ENCODE results near the gene SYNE1.
A peak's percentile ranks its signal among the peaks of the same experiment; 100 is the strongest.
"Not testable (repeated sequence)": the region's sequence is repeated elsewhere in the genome, so short reads cannot be mapped to it uniquely, and the experiment has no call there.

The SYNE1 gene, protein sequence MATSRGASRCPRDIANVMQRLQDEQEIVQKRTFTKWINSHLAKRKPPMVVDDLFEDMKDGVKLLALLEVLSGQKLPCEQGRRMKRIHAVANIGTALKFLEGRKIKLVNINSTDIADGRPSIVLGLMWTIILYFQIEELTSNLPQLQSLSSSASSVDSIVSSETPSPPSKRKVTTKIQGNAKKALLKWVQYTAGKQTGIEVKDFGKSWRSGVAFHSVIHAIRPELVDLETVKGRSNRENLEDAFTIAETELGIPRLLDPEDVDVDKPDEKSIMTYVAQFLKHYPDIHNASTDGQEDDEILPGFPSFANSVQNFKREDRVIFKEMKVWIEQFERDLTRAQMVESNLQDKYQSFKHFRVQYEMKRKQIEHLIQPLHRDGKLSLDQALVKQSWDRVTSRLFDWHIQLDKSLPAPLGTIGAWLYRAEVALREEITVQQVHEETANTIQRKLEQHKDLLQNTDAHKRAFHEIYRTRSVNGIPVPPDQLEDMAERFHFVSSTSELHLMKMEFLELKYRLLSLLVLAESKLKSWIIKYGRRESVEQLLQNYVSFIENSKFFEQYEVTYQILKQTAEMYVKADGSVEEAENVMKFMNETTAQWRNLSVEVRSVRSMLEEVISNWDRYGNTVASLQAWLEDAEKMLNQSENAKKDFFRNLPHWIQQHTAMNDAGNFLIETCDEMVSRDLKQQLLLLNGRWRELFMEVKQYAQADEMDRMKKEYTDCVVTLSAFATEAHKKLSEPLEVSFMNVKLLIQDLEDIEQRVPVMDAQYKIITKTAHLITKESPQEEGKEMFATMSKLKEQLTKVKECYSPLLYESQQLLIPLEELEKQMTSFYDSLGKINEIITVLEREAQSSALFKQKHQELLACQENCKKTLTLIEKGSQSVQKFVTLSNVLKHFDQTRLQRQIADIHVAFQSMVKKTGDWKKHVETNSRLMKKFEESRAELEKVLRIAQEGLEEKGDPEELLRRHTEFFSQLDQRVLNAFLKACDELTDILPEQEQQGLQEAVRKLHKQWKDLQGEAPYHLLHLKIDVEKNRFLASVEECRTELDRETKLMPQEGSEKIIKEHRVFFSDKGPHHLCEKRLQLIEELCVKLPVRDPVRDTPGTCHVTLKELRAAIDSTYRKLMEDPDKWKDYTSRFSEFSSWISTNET (N-terminal part only)

DNA sequence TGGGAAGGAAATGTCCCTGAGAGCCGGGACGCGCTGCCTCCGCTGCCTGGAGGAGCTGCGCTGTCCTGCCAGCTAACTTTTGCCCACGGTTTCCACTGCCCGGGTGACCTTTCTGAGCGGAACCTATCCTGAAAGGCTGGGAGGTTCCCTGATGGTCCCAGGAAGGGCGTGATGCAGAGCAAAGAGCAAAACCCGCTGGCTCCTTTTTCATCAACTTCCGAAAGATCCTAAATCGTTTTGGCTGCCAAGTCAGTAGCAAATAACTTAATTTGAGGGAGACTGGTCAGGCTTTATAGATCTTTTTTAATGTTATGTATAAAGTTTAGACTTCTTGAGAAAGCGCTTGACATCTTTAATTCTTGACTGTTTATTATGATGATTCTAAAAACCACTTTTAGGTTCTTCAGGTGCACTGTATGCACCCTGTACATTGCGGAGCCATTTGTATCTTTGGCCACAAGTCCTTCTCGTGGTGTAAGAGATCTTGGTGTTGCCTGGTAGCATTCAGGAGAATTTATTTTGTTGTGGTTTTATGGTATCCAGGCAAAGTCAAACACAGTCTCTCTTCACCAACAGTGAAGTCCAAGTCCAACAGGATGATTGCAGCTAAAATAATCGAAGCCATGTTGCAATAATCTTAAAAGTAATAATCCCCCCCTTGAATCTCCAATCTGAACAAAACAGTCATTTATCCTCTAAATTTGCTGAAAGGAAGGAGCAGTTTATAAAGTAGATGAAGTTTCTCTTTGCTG, at the start of gene SYNE1:
Gene SYNE1, minus strand, starts transcription at position 67 of the 752 bp plus-strand sequence. CDS start 9,031 bp downstream, outside the sequence.
- Histone ChIP-seq H3K27me3 (ENCODE audit: control insufficient read depth, insufficient read depth, low read length) (peaks cover 52% of the 10 kb centered on the region), H3K27ac (ENCODE audit: low read depth, low read length) (no peak within 1 kb of the TSS), H3K4me1 (ENCODE audit: control insufficient read depth, insufficient read depth, low read length) (peaks cover 7% of the 10 kb centered on the region), H3K4me3 (ENCODE audit: low read depth, low read length) (peak within 1 kb of the TSS; percentile 75), H3K36me3 (ENCODE audit: control insufficient read depth, insufficient read depth, low read length) (no peaks in the 10 kb centered on the region), H3K9ac (ENCODE audit: low read depth, low read length) (no peak within 1 kb of the TSS), H3K9me3 (ENCODE audit: control insufficient read depth, insufficient read depth, low read length) (no peaks in the 10 kb centered on the region)

GRCh38 chr6:152685819-152686218, 48.7 kb upstream of the SYNE1 start:
- H3K27me3 ChIP-seq (ENCODE audit: control insufficient read depth, insufficient read depth, low read length), result no peaks in the 10 kb centered on the region
- no peaks in the 10 kb centered on the region for H3K9me3 ChIP-seq (ENCODE audit: control insufficient read depth, insufficient read depth, low read length)
- peaks cover 28% of the 10 kb centered on the region for H3K4me1 ChIP-seq (ENCODE audit: control insufficient read depth, insufficient read depth, low read length)
- H3K9ac ChIP-seq (ENCODE audit: low read depth, low read length), result no peak overlapping the region
- no peaks in the 10 kb centered on the region for H3K36me3 ChIP-seq (ENCODE audit: control insufficient read depth, insufficient read depth, low read length)
- H3K4me3 ChIP-seq (ENCODE audit: low read depth, low read length), result no peak overlapping the region
- no peak overlapping the region for H3K27ac ChIP-seq (ENCODE audit: low read depth, low read length)

GRCh38 chr6:152682935-152683334, 45.8 kb upstream of the SYNE1 start:
- Histone ChIP-seq H3K4me1 (ENCODE audit: control insufficient read depth, insufficient read depth, low read length) (peaks cover 39% of the 10 kb centered on the region), H3K9ac (ENCODE audit: low read depth, low read length) (peak overlapping the region; percentile 55; the same call in 1 of the 2 replicates), H3K27ac (ENCODE audit: low read depth, low read length) (peak overlapping the region; percentile 85), H3K4me3 (ENCODE audit: low read depth, low read length) (0 out of 2 replicates have a peak overlapping the region, but pooled peaks have one; percentile 10)
- H3K9me3 ChIP-seq (ENCODE audit: control insufficient read depth, insufficient read depth, low read length); H3K36me3 ChIP-seq (ENCODE audit: control insufficient read depth, insufficient read depth, low read length); H3K27me3 ChIP-seq (ENCODE audit: control insufficient read depth, insufficient read depth, low read length): not testable (repeated sequence)

DNA sequence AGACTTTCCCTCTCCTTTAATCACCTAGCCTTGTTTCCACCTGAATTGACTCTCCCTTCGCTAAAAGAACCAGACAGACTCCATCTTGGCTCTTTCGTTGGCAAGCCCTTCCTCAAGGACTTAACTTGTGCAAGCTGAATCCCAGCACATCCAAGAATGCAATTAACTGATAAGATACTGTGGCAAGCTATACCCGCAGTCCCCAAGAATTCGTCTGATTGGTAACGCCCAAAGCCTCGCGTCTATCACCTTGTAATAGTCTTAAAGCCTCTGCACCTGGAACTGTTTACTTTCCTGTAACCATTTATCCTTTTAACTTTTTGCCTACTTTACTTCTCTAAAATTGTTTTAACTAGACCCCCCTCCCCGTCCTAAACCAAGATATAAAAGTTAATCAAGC, 45.0 kb upstream of the SYNE1 start:
- Histone ChIP-seq H3K27ac (ENCODE audit: low read depth, low read length) (peak overlapping the region; percentile 85), H3K9me3 (ENCODE audit: control insufficient read depth, insufficient read depth, low read length) (no peaks in the 10 kb centered on the region), H3K9ac (ENCODE audit: low read depth, low read length) (0 out of 2 replicates have a peak overlapping the region, but pooled peaks have one; percentile 55), H3K4me3 (ENCODE audit: low read depth, low read length) (no peak overlapping the region), H3K4me1 (ENCODE audit: control insufficient read depth, insufficient read depth, low read length) (peaks cover 39% of the 10 kb centered on the region), H3K27me3 (ENCODE audit: control insufficient read depth, insufficient read depth, low read length) (no peaks in the 10 kb centered on the region), H3K36me3 (ENCODE audit: control insufficient read depth, insufficient read depth, low read length) (no peaks in the 10 kb centered on the region)

GRCh38 chr6:152680879-152681517, 43.8 kb upstream of the SYNE1 start:
- H3K36me3 ChIP-seq (ENCODE audit: control insufficient read depth, insufficient read depth, low read length), result no peaks in the 10 kb centered on the region
- H3K4me3 ChIP-seq (ENCODE audit: low read depth, low read length), result no peak overlapping the region; the same call in 1 of the 2 replicates
- H3K9me3 ChIP-seq (ENCODE audit: control insufficient read depth, insufficient read depth, low read length), result no peaks in the 10 kb centered on the region
- peak overlapping the region; percentile 45 for H3K27ac ChIP-seq (ENCODE audit: low read depth, low read length)
- peaks cover 39% of the 10 kb centered on the region for H3K4me1 ChIP-seq (ENCODE audit: control insufficient read depth, insufficient read depth, low read length)
- no peaks in the 10 kb centered on the region for H3K27me3 ChIP-seq (ENCODE audit: control insufficient read depth, insufficient read depth, low read length)
- no peak overlapping the region for H3K9ac ChIP-seq (ENCODE audit: low read depth, low read length)

- no peaks in the 10 kb centered on the region for H3K9me3 ChIP-seq (ENCODE audit: control insufficient read depth, insufficient read depth, low read length)
- H3K27me3 ChIP-seq (ENCODE audit: control insufficient read depth, insufficient read depth, low read length), result no peaks in the 10 kb centered on the region
- H3K4me1 ChIP-seq (ENCODE audit: control insufficient read depth, insufficient read depth, low read length), result peaks cover 39% of the 10 kb centered on the region
- H3K36me3 ChIP-seq (ENCODE audit: control insufficient read depth, insufficient read depth, low read length), result no peaks in the 10 kb centered on the region
- no peak overlapping the region for H3K27ac ChIP-seq (ENCODE audit: low read depth, low read length)
- H3K9ac ChIP-seq (ENCODE audit: low read depth, low read length), result no peak overlapping the region
- H3K4me3 ChIP-seq (ENCODE audit: low read depth, low read length), result no peak overlapping the region
These were observed 43.0 kb upstream of the SYNE1 start for GRCh38 chr6:152680151-152680550.

- no peak overlapping the region for H3K27ac ChIP-seq (ENCODE audit: low read depth, low read length)
- H3K9ac ChIP-seq (ENCODE audit: low read depth, low read length), result no peak overlapping the region
- no peak overlapping the region for H3K4me3 ChIP-seq (ENCODE audit: low read depth, low read length)
- H3K36me3 ChIP-seq (ENCODE audit: control insufficient read depth, insufficient read depth, low read length), result no peaks in the 10 kb centered on the region
- no peaks in the 10 kb centered on the region for H3K4me1 ChIP-seq (ENCODE audit: control insufficient read depth, insufficient read depth, low read length)
- no peaks in the 10 kb centered on the region for H3K27me3 ChIP-seq (ENCODE audit: control insufficient read depth, insufficient read depth, low read length)
- H3K9me3 ChIP-seq (ENCODE audit: control insufficient read depth, insufficient read depth, low read length), result no peaks in the 10 kb centered on the region
These were observed 36.1 kb upstream of the SYNE1 start for GRCh38 chr6:152673236-152673635.

GRCh38 chr6:152671171-152671570, 34.0 kb upstream of the SYNE1 start:
- no peaks in the 10 kb centered on the region for H3K4me1 ChIP-seq (ENCODE audit: control insufficient read depth, insufficient read depth, low read length)
- H3K9me3 ChIP-seq (ENCODE audit: control insufficient read depth, insufficient read depth, low read length), result no peaks in the 10 kb centered on the region
- no peaks in the 10 kb centered on the region for H3K36me3 ChIP-seq (ENCODE audit: control insufficient read depth, insufficient read depth, low read length)
- H3K27me3 ChIP-seq (ENCODE audit: control insufficient read depth, insufficient read depth, low read length), result no peaks in the 10 kb centered on the region
- H3K27ac ChIP-seq (ENCODE audit: low read depth, low read length), result no peak overlapping the region
- no peak overlapping the region for H3K9ac ChIP-seq (ENCODE audit: low read depth, low read length)
- no peak overlapping the region for H3K4me3 ChIP-seq (ENCODE audit: low read depth, low read length)

DNA sequence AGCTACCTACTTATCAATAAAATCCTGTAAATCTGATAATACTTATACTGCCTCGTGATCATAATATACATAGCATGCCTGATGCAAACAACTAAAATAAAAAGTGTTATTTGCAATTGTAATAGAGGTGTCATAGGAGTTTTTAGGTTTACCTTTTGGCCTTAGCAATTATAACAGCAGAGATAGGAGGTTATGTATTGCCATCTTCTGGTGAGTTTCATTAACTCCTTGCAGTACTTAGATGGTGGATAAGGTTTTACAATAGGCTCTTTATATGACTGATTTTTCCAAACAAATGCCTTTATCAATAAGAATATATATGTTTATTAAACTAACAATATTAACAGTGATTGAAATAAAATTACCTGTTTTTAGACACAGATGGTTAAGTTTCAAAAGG, 32.7 kb upstream of the SYNE1 start:
- H3K4me1 ChIP-seq (ENCODE audit: control insufficient read depth, insufficient read depth, low read length), result no peaks in the 10 kb centered on the region
- no peaks in the 10 kb centered on the region for H3K27me3 ChIP-seq (ENCODE audit: control insufficient read depth, insufficient read depth, low read length)
- no peaks in the 10 kb centered on the region for H3K36me3 ChIP-seq (ENCODE audit: control insufficient read depth, insufficient read depth, low read length)
- no peaks in the 10 kb centered on the region for H3K9me3 ChIP-seq (ENCODE audit: control insufficient read depth, insufficient read depth, low read length)
- no peak overlapping the region for H3K4me3 ChIP-seq (ENCODE audit: low read depth, low read length)
- H3K27ac ChIP-seq (ENCODE audit: low read depth, low read length), result no peak overlapping the region
- H3K9ac ChIP-seq (ENCODE audit: low read depth, low read length), result no peak overlapping the region

DNA sequence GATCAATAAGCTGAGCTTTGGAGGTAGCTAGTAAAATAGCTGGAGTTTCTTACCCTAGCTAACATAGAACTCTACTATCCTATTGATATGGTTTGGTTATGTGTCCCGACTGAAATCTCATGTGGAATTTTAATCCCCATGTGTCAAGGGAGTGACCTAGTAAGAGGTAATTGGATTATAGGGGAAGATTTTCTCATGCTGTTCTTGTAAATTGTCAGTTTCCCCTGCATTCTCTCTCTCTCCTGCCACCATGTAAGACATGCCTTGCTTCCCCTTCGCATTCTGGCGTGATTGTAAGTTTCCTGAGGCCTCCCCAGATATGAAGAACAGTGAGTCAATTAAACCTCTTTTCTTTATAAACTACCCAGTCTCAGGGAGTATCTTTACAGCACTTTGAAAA, 24.6 kb upstream of the SYNE1 start:
- Histone ChIP-seq H3K4me3 (ENCODE audit: low read depth, low read length) (no peak overlapping the region), H3K27ac (ENCODE audit: low read depth, low read length) (no peak overlapping the region), H3K9ac (ENCODE audit: low read depth, low read length) (no peak overlapping the region), H3K36me3 (ENCODE audit: control insufficient read depth, insufficient read depth, low read length) (no peaks in the 10 kb centered on the region), H3K4me1 (ENCODE audit: control insufficient read depth, insufficient read depth, low read length) (no peaks in the 10 kb centered on the region), H3K27me3 (ENCODE audit: control insufficient read depth, insufficient read depth, low read length) (no peaks in the 10 kb centered on the region), H3K9me3 (ENCODE audit: control insufficient read depth, insufficient read depth, low read length) (no peaks in the 10 kb centered on the region)
